H54 (cell line): ENCODE measurements around the gene TSPYL6.

Experiments
- DNase-seq: peaks from one replicate; pipeline ENCODE4 v3.0.0; 2011; ENCODE audit warnings: low spot score, mixed read lengths; ENCODE audit not compliant: insufficient read length
- FAIRE-seq: peaks from 3 replicates; lab custom pipeline; 2011; peaks lifted over from hg19 to GRCh38; lab: Jason Lieb, UNC
- POLR2A ChIP-seq: IDR thresholded peaks from 2 replicates; pipeline ENCODE4 v1.6.1; 2011; ENCODE audit warnings: low read depth, mild to moderate bottlenecking, low read length

Gene TSPYL6

GRCh38 chr2:54239427-54239826, 16.6 kb downstream of the TSPYL6 start:
- no peak for TF ChIP-seq POLR2A
- DNase-seq: peak; percentile 23
- FAIRE-seq: peak; percentile 99

DNA sequence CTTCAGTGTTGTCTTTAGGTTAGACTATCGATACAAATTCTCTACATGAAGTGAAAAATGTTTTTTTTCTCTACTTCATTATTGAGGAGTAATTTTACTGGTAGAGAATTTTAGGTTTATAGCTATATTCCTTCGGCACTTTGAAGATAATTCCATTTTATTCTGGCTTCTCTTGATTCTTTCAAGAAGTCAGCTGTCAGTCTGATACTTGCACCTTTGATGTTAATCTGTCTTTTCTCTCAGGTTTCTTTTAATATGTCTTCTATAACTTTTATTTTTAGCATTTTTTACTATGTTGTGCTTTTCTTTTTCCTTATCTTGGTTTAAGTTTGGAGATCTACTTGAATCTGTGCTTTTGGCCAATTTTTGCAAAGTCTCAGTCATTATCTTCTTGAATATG, 18.6 kb downstream of the TSPYL6 start:
- no peak for TF ChIP-seq POLR2A
- FAIRE-seq (no peak), DNase-seq (no peak)

DNA sequence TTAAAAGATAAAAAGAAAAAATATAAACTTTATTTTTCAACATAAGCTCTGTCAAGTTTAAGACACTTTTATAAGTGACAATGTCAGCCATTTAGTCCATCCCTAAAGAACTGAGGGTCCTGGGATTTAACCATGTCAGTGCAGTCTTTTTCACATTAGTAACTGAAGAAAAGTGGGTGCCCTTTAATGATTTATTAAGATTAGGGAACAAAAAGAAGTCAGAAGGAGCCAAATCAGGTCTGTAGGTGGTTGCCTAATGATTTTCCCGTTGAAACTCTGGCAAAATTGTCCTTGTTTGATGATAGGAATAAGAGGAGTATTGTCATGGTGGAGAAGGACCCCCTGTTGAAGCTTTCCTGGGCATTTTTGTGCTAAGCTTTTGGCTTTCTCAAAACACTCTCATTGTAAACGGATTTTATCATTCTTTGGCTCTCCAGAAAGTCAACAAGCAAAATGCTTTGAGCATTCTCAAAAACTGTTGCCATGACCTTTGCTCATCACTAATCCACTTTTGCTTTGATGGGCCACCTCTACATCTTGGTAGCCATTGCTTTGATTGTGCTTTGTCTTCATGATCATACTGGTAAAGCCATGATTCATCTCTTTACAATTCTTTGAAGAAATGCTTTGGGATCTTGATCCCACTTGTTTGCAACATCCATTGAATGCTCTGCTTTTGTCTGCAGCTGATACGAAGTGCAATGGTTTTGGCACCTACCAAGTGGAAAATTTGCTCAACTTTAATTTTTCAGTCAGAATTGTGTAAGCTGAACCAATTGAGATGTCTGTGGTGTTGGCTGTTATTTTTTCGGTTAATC, 22.0 kb downstream of the TSPYL6 start:
- FAIRE-seq (peak; percentile 15), DNase-seq (no peak)
- no peak for TF ChIP-seq POLR2A

GRCh38 chr2:54228945-54229344, 27.1 kb downstream of the TSPYL6 start:
- DNase-seq (no peak), FAIRE-seq (no peak)
- no peak for TF ChIP-seq POLR2A

- DNase-seq (no peak), FAIRE-seq (no peak)
- no peak for TF ChIP-seq POLR2A
These were observed 28.2 kb downstream of the TSPYL6 start for GRCh38 chr2:54227798-54228197.

- FAIRE-seq: no peak
- DNase-seq: no peak
- TF ChIP-seq POLR2A: no peak
These were observed 29.8 kb downstream of the TSPYL6 start for GRCh38 chr2:54226260-54226659.

- no peak for FAIRE-seq
- TF ChIP-seq POLR2A: no peak
- no peak for DNase-seq
These were observed 31.0 kb downstream of the TSPYL6 start for GRCh38 chr2:54224997-54225396.

- DNase-seq (no peak), FAIRE-seq (no peak)
- TF ChIP-seq POLR2A: no peak
These were observed 42.9 kb downstream of the TSPYL6 start for GRCh38 chr2:54213082-54213481.

- DNase-seq: peak; percentile 57
- TF ChIP-seq POLR2A: no peak
- FAIRE-seq: peak; percentile 99
These were observed 43.6 kb downstream of the TSPYL6 start for GRCh38 chr2:54212456-54212855.

DNA sequence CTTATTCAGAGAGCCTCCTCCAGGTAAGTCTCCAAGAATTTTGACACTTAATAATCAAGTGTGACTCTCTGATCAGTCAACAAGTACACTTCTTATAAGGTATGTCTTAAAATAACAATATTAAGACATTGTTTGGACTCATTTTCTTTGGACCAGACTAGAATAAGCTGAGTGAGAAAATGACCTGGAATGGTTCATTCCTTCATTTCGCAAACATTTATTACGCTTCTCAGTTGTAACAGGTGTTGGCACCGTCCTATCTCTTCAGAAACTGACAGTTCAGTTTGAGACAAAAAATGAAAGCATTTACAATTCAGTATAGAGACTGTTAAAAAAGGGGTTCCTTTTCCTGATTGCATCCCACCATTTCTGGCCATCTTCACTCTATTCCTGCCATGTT, 46.6 kb downstream of the TSPYL6 start:
- DNase-seq (no peak), FAIRE-seq (no peak)
- TF ChIP-seq POLR2A: no peak

DNA sequence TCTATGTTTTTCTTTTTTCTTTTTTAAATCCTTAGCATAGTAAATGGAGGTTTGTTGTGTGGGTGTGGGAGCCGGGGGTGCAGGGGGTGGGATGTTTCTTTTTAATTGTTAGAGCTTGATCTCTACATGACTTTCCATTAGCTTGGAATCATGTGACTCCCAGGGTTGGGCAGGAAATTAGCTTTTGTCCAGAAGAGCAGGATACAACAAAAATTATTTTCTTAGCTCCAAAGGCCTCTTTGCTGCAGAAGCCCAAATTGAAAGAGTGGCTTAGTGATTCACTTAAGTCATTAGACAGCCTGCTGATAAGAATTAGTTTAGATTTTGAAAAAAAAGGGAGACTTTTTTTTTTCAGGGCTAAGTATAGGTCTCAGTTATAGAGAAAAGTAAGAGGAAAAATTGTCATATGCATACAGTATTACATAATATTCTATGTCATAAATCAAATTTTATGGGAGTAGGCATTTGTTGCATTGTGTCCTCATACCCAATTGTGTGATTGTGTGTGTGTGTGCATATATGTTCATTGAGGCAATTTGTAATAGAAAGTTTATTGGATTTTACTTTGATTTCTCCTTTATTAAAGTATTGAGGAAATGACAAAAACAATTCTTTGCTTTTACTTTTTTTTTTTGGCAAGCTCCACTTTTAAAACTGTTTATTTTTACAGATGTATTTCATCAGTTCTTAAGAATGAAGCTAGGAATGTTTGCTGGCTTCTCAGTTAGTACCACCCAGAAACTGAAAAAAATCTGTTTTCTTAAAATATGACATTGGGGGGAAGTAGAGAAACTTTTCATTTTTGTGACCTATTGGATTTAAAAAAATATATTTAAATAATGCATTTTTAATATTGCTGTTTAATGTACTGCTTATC, 47.4 kb downstream of the TSPYL6 start:
- FAIRE-seq (no peak), DNase-seq (no peak)
- TF ChIP-seq POLR2A: no peak

DNA sequence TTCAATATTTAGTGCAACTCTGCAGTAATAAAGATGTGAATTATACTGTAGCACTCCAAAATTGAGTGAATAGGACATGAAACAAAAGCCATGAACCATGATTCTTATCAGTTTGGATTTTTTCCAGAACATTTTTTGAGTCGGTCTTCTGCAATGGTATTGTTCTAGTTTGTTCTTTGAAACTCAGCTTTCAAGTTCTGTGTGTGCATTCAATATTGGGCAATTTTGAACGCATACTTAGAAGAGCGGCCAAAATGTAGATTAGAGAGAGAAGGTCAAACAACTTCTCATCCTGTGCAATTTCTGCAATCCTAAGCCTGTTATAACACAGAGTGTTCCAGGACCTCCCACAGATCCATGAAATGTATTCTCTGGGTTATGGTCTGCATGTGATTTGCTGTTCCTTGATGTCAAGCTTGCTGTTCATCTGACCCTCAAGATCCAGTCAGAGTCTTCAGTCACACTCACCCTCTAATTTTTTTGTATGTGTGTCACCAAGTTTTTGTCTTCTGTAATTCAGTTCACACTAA, 48.3 kb downstream of the TSPYL6 start:
- TF ChIP-seq POLR2A: no peak
- peak; percentile 6 for FAIRE-seq

DNA sequence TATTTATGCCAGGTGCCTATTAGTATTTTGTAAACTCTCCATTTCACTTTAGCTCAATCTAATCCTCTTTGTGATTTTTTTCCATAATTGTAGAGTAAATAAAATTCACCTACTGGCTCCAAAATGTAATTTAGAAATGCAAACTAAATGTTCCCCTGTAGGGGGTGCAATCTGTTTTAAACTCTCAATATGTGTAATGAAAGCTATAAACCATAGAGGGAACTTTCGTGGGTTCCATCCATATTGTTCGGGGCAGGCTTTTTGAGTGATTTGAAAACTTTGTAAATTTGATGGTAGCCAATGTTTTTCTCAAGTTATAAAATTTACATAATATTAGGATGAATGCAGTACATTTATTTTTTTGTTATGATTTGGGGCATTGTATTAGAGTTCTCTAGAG, 49.4 kb downstream of the TSPYL6 start:
- FAIRE-seq (peak; percentile 91), DNase-seq (peak; percentile 12)
- TF ChIP-seq POLR2A: no peak

More for the DNA sequence above, 48.3 kb downstream of the TSPYL6 start:
- DNase-seq: no peak

DNA sequence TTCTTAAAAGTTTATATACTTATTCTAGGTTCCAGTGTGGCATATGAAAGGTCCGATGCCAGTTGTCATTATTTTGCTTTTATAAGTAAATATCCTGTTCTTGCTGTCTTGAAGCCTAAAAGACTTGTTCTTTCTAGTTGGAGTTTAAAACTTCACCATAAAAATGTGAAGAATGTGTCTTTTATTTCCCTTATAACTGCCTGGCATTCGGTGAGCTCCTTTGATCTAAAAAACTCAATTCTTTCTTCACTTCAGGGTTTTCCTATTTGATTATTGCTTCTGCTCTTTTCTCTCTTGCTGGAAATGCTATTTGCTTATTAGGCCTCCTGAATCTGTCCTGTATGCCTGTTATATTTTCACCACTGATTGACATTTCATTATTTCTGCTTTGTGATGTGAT, 51.6 kb downstream of the TSPYL6 start:
- TF ChIP-seq POLR2A: no peak
- no peak for DNase-seq
- FAIRE-seq: no peak
